ENCODE measurements around the gene MGME1. TPM values are rescaled to one million over a fixed set of nuclear protein-coding genes. Genes with fewer than 3 reads are reported as not detected.

MGME1 gene
- total RNA-seq, 1 donor from 2014 or later, result 38.5 TPM

- no peak for DNase-seq (ENCODE audit: extremely low spot score, unreplicated experiment)
- no peak overlapping the region for H3K4me3 Mint-ChIP-seq (ENCODE audit: unreplicated experiment)
- H3K9me3 Mint-ChIP-seq (ENCODE audit: unreplicated experiment), result no peaks in the 10 kb centered on the region
- no peaks in the 10 kb centered on the region for H3K27me3 Mint-ChIP-seq (ENCODE audit: unreplicated experiment)
- peaks cover 2% of the 10 kb centered on the region for H3K36me3 Mint-ChIP-seq (ENCODE audit: unreplicated experiment)
- peaks cover 25% of the 10 kb centered on the region for H3K4me1 Mint-ChIP-seq (ENCODE audit: unreplicated experiment)
- H3K27ac Mint-ChIP-seq (ENCODE audit: unreplicated experiment), result no peak overlapping the region
- peak; percentile 91 for TF ChIP-seq CTCF (IDR thresholded peaks at IDR 0.05)
Measured at GRCh38 chr20:17995967-17996819, 27.4 kb downstream of the MGME1 start.

GRCh38 chr20:17998446-17998845, 29.6 kb downstream of the MGME1 start:
- no peaks in the 10 kb centered on the region for H3K36me3 Mint-ChIP-seq (ENCODE audit: unreplicated experiment)
- no peaks in the 10 kb centered on the region for H3K9me3 Mint-ChIP-seq (ENCODE audit: unreplicated experiment)
- H3K27me3 Mint-ChIP-seq (ENCODE audit: unreplicated experiment), result no peaks in the 10 kb centered on the region
- no peak overlapping the region for H3K27ac Mint-ChIP-seq (ENCODE audit: unreplicated experiment)
- no peak for TF ChIP-seq CTCF (IDR thresholded peaks at IDR 0.05)
- H3K4me3 Mint-ChIP-seq (ENCODE audit: unreplicated experiment), result no peak overlapping the region
- H3K4me1 Mint-ChIP-seq (ENCODE audit: unreplicated experiment), result peaks cover 22% of the 10 kb centered on the region
- DNase-seq (ENCODE audit: extremely low spot score, unreplicated experiment), result no peak

- H3K4me3 Mint-ChIP-seq (ENCODE audit: unreplicated experiment), result no peak overlapping the region
Measured at GRCh38 chr20:17999566-17999965, 30.7 kb downstream of the MGME1 start.

GRCh38 chr20:18001131-18001921, 32.5 kb downstream of the MGME1 start:
- Mint-ChIP-seq H3K4me3 (ENCODE audit: unreplicated experiment) (no peak overlapping the region), H3K4me1 (ENCODE audit: unreplicated experiment) (peaks cover 27% of the 10 kb centered on the region), H3K27ac (ENCODE audit: unreplicated experiment) (no peak overlapping the region), H3K9me3 (ENCODE audit: unreplicated experiment) (no peaks in the 10 kb centered on the region), H3K27me3 (ENCODE audit: unreplicated experiment) (no peaks in the 10 kb centered on the region), H3K36me3 (ENCODE audit: unreplicated experiment) (no peaks in the 10 kb centered on the region)
- TF ChIP-seq CTCF (IDR thresholded peaks at IDR 0.05), result no peak
- no peak for DNase-seq (ENCODE audit: extremely low spot score, unreplicated experiment)

More at GRCh38 chr20:17999566-17999965, 30.7 kb downstream of the MGME1 start:
- Mint-ChIP-seq H3K27ac (ENCODE audit: unreplicated experiment) (no peak overlapping the region), H3K36me3 (ENCODE audit: unreplicated experiment) (no peaks in the 10 kb centered on the region), H3K4me1 (ENCODE audit: unreplicated experiment) (peaks cover 22% of the 10 kb centered on the region), H3K9me3 (ENCODE audit: unreplicated experiment) (no peaks in the 10 kb centered on the region), H3K27me3 (ENCODE audit: unreplicated experiment) (no peaks in the 10 kb centered on the region)
- no peak for DNase-seq (ENCODE audit: extremely low spot score, unreplicated experiment)
- no peak for TF ChIP-seq CTCF (IDR thresholded peaks at IDR 0.05)

- TF ChIP-seq CTCF (IDR thresholded peaks at IDR 0.05), result no peak
Measured at GRCh38 chr20:18003897-18004296, 35.1 kb downstream of the MGME1 start.

More at GRCh38 chr20:18003897-18004296, 35.1 kb downstream of the MGME1 start:
- Mint-ChIP-seq H3K9me3 (ENCODE audit: unreplicated experiment) (no peaks in the 10 kb centered on the region), H3K4me3 (ENCODE audit: unreplicated experiment) (no peak overlapping the region), H3K4me1 (ENCODE audit: unreplicated experiment) (peaks cover 27% of the 10 kb centered on the region), H3K27me3 (ENCODE audit: unreplicated experiment) (no peaks in the 10 kb centered on the region), H3K27ac (ENCODE audit: unreplicated experiment) (no peak overlapping the region), H3K36me3 (ENCODE audit: unreplicated experiment) (no peaks in the 10 kb centered on the region)
- DNase-seq (ENCODE audit: extremely low spot score, unreplicated experiment), result no peak
